Ammon's horn (tissue), 1 donor: ENCODE data around the gene EHD2.

Experiments used
- DNase-seq: peaks from one replicate; pipeline ENCODE4 v3.0.0-alpha.2; 2016; ENCODE audit warnings: low spot score

EHD2 gene

DNA sequence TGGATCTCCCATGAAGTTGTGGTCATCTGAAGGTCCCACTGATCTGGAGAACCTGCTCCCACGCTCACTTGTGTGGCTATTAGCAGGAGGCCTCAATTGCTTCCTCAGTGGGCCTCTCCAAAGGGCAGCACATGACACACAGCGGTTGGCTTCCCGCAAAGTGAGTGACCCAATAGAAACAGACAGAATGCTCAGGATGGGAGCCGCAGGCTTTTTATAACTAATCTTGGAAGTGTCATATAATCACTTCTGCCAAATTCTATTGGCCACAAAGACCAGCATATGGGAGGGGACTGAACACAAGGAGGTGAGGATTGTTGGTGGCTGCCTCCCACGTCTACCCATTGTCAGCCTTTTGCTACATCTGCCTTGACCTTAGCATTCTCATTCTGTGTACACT, 22.1 kb upstream of the EHD2 start:
- no peak for DNase-seq

DNA sequence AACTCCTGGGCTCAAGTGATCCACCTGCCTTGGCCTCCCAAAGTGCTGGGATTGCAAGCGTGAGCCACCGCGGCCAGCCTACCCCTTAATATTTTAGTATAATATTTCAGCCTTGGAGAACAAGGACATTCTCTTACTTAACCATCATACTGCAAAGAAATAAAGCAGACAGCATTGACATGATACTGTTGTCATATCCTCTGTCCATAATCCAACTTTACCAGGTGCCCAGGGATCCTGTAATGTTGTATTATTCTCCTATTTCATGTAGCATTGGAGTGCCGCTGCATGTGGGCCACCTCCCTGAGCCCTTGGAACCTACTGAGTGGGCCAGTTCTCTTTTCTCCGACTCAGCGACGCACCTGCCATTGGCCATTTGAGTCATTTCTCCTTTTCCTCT, 21.4 kb upstream of the EHD2 start:
- DNase-seq: no peak

DNA sequence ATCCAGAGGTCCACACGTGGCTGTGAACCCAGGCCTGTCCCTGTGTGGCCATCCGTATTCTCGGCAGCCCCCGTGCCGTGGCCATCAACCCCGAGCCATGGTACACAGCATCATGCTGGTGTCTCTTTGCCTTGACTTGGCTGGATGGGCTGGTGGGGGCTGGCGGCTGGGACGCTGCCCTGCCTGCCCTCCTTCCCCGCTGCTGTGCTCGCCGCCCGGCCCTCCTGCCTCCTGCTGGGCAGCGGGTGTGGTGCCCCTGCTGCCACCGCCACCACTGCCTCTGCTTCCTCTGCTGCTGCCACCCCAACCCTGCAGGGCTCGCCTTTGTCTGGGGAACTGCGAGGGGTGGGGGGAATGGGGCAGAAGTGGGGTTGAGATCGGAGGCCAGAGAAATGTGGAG, 19.7 kb upstream of the EHD2 start:
- DNase-seq: no peak

DNA sequence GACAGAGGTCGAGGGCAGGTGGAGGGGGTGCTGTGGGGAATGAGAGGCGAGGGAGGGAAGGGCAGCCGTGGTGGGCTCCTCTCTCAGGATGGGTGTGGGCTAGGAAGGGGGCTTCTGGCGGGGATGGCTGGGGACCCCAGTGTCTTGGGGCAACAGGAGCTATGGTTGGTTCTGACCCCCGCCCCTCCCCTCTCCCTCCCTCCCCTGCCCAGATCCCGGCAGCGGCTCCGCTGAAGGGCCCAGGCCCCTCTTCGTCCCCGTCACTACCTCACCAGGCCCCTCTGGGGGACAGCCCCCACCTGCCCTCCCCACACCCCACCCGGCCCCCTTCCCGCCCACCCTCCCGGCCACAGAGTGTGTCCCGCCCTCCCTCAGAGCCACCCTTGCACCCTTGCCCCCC, 19.3 kb upstream of the EHD2 start:
- no peak for DNase-seq

DNA sequence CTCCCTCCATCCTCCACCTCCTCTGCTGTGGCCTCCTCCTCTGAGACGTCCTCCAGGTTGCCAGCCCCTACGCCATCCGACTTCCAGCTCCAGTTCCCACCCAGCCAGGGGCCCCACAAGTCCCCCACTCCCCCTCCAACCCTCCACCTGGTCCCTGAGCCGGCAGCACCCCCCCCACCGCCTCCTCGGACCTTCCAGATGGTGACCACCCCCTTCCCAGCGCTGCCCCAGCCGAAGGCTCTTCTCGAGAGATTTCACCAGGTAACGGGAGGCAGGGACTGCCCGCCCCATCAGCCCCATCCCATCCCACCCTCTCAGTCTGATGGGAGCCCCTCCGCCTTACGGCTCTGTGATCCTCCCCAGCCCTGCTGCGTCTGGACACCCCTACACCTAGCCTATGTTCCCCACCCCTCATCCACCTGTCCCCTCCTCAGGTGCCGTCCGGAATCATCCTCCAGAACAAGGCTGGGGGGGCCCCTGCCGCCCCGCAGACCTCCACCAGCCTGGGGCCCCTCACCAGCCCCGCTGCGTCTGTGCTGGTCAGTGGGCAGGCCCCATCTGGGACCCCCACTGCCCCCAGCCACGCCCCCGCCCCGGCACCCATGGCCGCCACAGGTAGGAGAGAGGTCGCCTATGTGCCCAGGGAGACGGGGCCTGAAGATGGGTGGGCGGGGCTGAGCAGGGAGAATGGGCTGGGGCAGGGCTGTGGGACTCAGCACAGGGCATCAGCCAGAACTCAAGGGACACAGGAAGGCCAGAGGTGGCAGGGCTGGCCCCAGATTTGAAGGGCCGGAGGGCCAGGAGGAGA, 18.6 kb upstream of the EHD2 start:
- DNase-seq: no peak

DNA sequence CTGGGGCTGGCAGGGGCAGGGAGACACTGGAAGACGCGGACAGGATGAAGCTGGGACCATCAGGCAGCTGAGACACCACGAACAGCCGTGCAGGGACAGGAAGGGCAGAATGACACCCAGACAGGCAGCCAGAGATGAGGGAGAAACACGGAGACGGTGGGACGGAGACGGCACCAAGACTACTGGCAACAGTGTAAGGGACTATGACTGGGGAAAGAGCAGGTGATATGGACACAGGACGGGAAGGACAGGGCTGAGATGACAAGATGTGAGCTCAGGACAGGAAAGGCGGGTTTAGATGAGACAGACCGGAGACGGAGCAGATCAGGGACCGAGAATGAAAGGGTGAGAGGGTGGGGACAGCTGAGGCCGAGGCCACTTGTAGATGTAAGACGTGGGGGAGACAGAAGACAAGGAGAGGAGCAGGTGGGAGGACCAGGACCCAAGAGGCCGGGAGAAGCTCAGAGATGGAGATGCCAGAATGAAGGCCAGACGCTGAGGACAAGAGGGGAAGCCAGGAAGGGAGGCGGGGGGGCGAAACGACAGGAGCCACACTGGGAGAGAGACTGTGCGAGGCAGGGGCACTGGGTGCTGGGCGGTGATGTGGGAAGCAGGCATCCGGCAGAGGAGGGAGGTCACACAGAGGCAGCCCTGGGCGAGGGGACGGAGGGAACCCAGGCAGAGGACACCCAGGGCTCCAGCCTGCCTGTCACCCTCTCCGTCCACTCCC, 17.5 kb upstream of the EHD2 start:
- DNase-seq: no peak

DNA sequence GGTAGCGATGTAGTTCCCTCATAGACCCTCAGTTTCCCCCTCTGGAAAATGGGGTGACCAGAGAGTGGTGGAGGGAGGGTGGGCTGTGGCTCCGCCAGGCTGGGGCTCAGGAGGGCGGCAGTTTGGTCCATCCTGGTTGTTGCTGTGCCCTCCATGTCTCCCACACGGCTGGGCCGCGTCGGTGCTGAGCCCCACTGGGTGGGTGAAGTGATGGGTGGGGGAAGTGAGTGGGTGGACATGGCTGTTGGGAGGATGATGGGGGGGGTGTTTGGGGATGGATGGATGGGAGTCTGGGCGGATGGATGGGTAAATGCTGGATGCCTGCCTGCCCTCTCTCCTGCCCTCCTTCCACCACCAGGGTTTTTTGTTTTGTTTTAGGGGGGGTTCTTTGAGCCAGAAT, 16.6 kb upstream of the EHD2 start:
- DNase-seq: no peak

DNA sequence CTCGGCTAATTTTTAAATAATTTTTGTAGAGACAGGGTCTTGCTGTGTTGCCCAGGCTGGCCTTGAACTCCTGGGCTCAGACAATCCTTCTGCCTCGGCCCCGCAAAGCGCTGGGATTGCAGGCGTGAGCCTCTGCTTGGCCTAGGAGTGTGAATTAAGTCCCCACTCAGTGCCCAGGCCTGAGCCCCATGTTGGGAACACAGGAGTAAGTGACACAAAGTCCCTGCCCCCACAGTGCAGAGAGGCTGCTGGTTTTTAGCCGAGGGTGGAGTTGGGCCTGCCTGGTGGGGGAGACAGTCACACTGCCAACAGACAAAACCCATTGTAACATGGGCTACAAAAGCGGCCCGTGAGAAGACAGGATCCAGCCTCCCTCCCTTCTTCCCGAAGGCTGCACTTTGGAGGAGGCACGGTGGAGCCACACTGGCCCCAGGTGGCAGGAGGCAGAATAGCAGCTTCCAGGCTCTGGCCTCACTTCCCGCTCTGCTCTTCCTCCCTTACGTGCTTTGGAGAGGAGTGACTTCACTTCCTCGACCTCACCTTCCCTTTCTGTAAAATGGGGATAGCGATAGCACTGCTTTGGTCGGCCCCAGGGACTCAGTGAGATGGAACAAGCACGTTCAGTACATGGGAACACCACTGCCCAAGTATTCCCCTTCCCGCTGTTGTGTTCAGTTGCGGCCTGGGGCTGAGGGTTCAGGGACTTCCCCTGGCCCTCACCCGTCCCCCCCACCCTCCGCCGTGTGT, 15.2 kb upstream of the EHD2 start:
- peak; percentile 94 for DNase-seq

DNA sequence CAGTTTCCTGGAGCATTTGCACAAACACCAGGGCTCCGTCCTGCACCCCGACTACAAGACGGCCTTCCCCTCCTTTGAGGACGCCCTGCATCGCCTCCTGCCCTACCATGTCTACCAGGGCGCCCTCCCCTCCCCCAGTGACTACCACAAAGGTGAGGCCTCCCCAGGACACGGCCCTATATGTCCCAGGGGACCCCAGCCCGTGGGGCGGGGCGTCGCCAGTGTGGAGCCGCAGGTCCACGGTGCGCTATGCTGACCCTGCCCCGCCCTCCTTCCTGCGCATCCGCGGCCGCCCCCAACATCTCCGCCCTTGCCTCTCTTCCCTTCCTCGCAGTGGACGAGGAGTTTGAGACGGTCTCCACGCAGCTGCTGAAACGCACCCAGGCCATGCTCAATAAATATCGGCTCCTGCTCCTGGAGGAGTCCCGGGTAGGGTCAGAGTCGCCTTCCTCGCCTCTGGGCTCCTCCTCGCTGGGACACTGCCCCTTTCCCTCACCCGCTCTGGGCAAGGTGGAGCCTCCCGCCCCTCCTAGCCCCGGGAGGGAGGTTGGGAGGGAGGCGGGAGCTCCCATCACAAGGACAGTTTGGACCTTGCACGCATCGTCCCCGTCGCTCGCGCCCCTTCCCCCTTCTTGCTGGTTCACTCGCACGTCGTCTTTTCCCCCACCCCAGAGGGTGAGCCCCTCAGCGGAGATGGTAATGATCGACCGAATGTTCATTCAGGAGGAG, 14.4 kb upstream of the EHD2 start:
- no peak for DNase-seq

DNA sequence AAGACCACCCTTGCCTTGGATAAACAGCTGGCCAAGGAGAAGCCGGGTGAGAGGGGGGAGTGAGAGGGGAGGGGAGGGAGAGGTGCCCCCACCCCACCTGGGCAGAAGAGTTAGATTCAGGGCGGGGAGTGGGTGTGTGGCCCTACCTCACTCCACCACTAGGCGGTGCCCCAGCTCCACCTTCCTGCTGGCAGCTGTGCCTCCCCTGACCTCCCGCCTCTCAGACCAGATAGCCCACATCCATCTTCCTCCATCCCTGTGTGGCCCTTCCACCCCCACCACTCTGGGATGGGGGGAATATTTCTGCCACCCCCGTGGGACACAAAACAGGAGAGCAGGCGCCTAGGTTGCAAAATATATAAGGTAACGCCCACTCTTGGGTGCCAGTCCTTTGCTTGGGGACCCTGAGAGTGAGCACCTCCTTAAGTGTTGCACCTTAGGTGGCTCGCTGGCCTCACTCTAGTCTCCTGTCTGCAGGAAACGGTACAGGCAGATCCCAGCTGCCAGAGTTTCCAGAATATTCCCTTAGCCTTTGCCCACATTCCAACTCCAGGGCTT, 13.8 kb upstream of the EHD2 start:
- peak; percentile 39 for DNase-seq

DNA sequence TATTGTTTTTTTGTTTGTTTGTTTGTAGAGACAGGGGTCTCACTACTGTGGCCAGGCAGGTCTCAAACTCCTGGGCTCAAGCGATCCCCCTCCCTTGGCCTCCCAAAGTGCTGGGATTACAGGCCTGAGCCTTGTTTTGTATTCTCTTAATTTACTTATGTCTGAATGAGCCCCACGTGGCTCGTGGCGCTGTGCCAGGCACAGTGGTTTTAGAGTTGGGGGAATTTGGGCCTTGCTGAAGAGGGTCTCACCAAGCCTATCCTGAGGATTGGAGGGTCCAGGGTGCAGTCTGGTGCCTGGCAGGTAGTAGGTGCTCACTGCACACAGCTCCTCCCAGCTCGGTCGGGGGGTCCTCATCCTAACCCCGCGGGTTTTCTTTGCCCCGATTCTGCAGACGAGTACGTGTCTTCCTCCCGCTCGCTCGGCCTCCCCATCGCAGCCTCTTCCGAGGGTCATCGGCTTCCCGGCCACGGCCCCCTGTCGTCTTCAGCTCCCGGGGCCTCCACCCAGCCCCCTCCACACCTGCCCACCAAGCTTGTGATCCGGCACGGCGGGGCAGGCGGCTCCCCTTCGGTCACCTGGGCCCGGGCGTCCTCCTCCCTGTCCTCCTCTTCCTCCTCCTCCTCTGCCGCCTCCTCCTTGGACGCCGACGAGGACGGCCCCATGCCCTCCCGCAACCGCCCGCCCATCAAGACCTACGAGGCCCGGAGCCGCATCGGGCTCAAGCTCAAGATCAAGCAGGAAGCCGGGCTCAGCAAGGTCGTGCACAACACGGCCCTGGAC, 12.1 kb upstream of the EHD2 start:
- no peak for DNase-seq

DNA sequence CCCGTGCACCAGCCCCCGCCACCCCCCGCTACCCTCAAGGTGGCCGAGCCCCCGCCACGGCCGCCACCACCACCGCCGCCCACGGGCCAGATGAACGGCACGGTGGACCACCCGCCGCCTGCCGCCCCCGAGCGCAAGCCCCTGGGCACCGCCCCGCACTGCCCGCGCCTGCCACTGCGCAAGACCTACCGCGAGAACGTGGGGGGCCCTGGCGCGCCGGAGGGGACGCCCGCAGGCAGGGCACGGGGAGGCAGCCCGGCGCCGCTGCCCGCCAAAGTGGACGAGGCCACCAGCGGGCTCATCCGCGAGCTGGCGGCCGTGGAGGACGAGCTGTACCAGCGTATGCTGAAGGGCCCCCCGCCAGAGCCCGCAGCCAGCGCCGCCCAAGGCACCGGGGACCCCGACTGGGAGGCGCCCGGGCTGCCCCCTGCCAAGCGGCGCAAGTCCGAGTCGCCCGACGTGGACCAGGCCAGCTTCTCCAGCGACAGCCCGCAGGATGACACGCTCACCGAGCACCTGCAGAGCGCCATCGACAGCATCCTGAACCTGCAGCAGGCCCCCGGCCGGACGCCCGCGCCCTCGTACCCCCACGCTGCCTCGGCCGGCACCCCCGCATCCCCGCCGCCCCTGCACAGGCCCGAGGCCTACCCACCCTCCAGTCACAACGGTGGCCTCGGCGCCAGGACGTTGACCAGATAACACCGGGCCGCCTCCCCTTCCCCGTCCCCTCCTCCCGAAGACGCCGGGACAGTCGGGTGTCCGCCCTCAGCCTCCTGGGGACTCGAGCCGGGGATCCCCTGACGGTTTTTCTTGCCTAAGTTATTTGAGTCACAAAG, 11.3 kb upstream of the EHD2 start:
- DNase-seq: no peak

DNA sequence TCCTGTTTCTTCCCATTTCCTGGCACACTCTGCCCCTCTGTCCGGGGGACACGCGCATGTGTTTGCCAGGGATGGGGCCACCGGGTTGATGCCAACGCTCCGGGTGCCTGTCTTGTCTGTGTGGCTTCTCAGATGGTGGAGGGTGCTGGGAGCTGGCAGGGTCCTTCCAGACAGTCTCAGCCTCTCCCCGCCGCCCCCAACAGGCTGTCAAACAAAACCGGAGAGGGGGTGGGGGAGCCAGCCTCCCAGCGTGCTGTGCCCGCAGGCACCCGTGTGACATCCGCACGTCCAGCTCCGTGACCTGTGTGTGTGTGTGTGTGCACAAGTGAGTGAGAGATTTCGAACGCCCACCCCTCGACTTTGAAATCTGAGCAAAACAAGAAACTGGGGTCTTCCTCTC, 10.6 kb upstream of the EHD2 start:
- DNase-seq: no peak

DNA sequence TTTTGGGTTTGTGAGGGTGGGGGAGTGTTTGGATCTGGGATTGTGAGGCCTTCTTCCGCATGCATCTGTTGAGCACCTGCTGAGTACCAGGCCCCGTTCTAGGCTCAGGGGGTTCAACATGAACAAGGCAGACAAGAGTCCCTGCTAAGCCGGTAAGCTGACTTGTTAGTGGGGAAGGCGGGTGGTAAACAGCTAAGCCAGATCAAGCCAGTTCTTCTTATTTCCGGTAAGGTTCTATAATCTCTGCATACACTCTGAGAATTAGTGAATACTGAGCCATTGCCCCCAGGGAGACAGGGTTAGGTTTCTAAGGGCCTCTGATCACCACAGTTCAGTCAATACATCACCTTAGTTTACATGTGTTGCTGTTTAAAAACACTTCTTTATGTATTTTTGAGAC, 9.9 kb upstream of the EHD2 start:
- no peak for DNase-seq

DNA sequence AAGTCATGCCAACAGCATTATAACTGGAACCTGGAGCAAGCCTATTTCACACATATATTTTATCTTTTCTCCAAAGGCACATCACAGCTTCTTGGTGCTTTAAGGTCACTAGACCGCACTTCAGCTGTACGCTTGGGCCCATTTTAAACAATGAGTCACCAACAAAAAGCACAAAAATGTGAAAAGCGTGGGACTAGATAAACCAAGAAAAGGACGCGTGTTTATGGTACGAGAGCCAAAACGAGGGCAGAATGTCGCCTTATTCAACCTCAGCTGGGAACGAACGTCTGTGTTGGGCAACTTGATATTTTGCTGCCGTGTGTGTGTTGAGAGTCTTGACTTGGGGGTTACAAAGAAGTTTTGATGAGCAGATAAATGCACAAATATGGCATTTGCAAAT, 9.2 kb upstream of the EHD2 start:
- DNase-seq: no peak

DNA sequence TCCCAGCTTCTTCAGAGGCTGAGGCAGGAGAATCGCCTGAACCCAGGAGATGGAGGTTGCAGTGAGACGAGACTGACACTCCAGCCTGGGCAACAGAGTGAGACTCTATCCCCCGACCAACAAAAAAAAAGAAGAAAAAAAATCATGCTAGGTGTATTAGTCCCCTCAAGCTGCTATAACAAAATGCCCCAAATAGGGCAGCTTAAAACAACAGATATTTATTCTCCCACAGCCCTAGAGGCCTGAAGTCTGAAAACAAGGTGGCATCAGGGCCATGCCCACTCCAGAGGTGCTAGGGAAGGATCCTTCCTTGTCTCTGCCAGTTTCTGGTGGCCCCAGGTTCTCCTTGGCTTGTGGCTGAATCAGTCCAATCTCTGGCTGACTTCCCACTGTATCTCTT, 8.6 kb upstream of the EHD2 start:
- no peak for DNase-seq

DNA sequence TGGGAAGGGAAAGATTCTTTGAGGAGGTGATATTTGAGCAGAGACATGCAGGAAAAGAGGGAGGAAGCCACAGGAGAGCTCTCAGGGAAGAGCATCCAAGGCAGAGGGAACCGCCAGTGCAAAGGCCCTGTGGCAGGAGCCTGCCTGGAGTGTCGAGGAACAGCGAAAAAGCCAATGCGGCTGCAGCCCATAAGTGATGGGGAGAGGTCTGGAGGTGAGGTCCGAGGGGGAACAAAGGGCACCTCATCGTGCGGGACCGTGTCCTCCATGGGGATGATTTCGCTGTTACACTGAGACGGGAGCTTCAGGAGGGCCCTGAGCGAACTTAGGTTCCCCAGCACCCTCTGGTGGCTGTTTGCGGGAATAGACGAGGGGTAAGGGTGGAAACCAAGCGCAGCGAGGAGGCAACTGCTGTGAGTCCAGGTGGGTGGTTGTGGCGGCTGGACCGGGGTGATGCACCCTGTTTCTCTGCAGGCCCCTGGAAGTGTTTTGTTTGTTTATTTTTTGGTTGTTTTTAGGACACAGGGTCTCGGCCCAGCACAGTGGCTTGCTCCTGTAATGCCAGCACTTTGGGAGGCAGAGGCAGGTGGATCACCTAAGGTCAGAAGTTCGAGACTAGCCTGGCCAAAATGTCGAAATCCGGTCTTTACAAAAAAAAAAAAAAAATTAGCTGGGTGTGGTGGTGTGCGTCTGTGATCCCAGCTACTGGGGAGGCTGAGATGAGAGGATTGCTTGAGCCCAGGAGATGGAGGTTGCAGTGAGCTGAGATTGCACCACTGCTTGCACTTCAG, 5.9 kb upstream of the EHD2 start:
- peak; percentile 77 for DNase-seq

DNA sequence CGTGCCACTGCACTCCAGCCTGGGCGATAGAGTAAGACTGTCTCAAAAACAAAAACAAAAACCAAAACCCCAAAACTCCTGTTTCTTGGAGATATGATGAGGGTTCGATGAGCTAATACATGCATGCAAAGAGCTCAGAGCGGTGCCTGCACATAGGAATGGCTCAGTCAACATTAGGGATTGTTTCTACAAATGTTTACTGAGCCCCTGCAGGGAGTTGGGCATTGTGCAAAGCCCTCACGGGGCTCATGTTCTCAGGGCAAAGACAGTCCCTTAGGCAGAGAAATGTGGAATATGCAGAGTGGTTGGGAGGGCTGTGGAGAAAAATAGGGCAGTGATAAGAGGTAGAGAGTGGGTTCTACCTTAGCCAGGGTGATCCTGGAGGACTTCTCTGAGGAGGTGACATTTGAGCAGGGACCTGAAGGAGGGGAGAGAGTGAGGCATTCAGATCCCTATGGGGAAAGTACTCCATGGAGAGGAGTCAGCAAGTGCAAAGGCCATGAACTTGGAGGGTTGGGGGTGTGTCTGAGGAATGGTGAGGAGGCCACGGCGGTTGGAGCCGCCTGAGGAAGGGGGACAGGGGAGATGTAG, 1.5 kb upstream of the EHD2 start:
- no peak for DNase-seq

DNA sequence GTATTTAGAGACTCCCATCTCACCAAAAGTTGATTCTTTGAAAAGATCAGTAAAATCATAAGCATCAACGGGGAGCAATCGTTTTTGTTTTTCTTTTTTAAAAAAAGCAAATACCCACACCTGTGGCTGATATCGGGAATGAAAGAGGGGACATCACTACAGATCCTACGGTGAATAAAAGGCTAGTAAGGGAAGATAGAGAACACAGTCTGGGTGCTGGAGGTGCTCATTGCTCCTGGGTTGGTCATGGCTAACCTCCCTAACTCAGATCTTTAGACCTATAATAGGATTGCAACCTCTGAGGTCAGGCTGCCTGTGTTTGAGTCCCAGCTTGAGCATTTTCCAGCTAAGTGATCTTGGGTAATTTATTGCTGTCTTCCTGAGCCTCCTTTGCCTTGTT, 1.1 kb downstream of the EHD2 start:
- no peak for DNase-seq
